Activated naive CD4-positive, alpha-beta T cell treated with anti-CD3 and anti-CD28 coated beads, Interleukin-2, amount 50 U/mL, for 24 hours (primary cell): ENCODE results near the gene IGF1R.
"Not testable (repeated sequence)": the region's sequence is repeated elsewhere in the genome, so short reads cannot be mapped to it uniquely, and the experiment has no call there.

Experiments used
- H3K27ac Mint-ChIP-seq: one replicate; pipeline ENCODE4 v1.8.0; 2021; ENCODE audit warnings: mild to moderate bottlenecking, mixed read lengths
- H3K27me3 Mint-ChIP-seq: one replicate; pipeline ENCODE4 v1.8.0; 2021; ENCODE audit warnings: mixed read lengths
- H3K36me3 Mint-ChIP-seq: one replicate; pipeline ENCODE4 v1.8.0; 2021; ENCODE audit warnings: mixed read lengths
- H3K4me1 Mint-ChIP-seq: one replicate; pipeline ENCODE4 v1.8.0; 2021; ENCODE audit warnings: mixed read lengths
- H3K4me3 Mint-ChIP-seq: one replicate; pipeline ENCODE4 v1.8.0; 2021; ENCODE audit warnings: mild to moderate bottlenecking, mixed read lengths
- H3K9me3 Mint-ChIP-seq: one replicate; pipeline ENCODE4 v1.8.0; 2021; ENCODE audit warnings: mixed read lengths

IGF1R gene

GRCh38 chr15:98994892-98995291 is 346.6 kb downstream of the IGF1R start:
- Mint-ChIP-seq H3K36me3 (peaks cover 3% of the 10 kb centered on the region), H3K27ac (no peak overlapping the region), H3K27me3 (peaks cover 2% of the 10 kb centered on the region), H3K4me3 (no peak overlapping the region), H3K4me1 (no peaks in the 10 kb centered on the region), H3K9me3 (peaks cover 11% of the 10 kb centered on the region)

DNA sequence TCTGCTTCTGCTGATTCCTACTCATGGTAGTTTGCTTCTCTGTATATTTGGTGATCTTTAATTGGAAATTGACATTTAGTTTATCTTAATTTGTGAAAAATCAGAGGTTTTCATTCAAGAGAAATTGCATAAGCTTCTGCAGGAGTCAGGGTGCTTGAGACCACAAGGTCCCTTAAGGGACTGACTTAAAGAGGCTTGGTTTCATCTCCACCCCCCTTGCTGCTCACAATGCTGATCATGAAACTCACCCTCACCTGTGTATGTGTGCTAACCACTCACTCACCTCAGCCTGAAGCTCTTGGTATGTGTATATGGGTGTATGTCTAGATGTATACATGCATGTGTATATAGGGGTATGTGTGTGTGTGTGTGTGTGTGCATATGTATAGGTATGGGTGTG is 347.8 kb downstream of the IGF1R start:
- no peaks in the 10 kb centered on the region for H3K4me1 Mint-ChIP-seq
- peaks cover 1% of the 10 kb centered on the region for H3K27me3 Mint-ChIP-seq
- H3K9me3 Mint-ChIP-seq = peaks cover 11% of the 10 kb centered on the region
- no peak overlapping the region for H3K4me3 Mint-ChIP-seq
- peaks cover 3% of the 10 kb centered on the region for H3K36me3 Mint-ChIP-seq
- no peak overlapping the region for H3K27ac Mint-ChIP-seq

DNA sequence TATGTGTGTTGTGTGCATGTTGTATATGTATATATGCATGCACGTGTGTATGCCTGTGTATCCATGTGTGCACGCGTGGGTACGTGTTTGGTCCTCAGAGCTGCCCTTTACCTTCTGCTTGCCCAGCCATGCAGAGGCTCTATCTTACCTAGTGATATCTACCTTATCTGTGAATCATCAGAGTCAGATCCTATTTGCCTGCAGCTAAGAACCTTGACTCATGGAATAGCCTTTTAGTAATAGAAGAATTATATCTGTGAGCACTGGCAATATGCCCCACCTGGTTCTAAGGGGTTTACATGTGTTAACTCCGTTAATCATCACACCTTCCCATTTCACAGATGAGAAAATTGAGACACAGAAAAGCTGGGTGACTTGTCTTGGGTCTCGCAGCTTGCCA is 348.3 kb downstream of the IGF1R start:
- no peaks in the 10 kb centered on the region for H3K4me1 Mint-ChIP-seq
- H3K27me3 Mint-ChIP-seq = peaks cover 1% of the 10 kb centered on the region

GRCh38 chr15:98997312-98997711 is 349.0 kb downstream of the IGF1R start:
- peaks cover 3% of the 10 kb centered on the region for H3K36me3 Mint-ChIP-seq
- no peak overlapping the region for H3K27ac Mint-ChIP-seq
- H3K4me3 Mint-ChIP-seq = no peak overlapping the region
- H3K9me3 Mint-ChIP-seq = peaks cover 11% of the 10 kb centered on the region
- H3K4me1 Mint-ChIP-seq = no peaks in the 10 kb centered on the region
- H3K27me3 Mint-ChIP-seq = peaks cover 1% of the 10 kb centered on the region

More for the DNA sequence above, 348.3 kb downstream of the IGF1R start:
- Mint-ChIP-seq H3K36me3 (peaks cover 3% of the 10 kb centered on the region), H3K27ac (no peak overlapping the region), H3K9me3 (peaks cover 11% of the 10 kb centered on the region), H3K4me3 (no peak overlapping the region)

DNA sequence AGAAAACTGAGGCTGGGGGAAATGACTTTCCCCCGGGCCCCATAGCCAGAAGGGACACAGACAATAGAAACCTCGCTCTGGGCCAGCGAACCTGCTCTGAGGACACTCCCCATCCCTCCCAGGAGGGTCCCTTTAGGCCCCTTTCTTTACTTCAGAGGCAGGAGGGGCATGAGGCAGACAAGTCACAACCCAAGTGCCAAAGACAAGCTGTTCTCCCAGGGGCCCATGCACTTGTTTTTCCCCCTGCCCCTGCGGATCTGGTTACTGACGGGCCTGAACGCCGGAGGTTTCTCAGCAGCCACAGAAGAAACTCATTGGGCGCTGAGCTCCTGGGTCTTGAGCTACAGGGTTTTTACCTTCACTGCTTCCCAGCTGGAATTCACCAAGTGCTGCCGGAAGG is 349.4 kb downstream of the IGF1R start:
- Mint-ChIP-seq H3K4me1 (peaks cover 1% of the 10 kb centered on the region), H3K9me3 (peaks cover 11% of the 10 kb centered on the region), H3K4me3 (no peak overlapping the region), H3K36me3 (peaks cover 3% of the 10 kb centered on the region), H3K27ac (no peak overlapping the region), H3K27me3 (peaks cover 1% of the 10 kb centered on the region)

DNA sequence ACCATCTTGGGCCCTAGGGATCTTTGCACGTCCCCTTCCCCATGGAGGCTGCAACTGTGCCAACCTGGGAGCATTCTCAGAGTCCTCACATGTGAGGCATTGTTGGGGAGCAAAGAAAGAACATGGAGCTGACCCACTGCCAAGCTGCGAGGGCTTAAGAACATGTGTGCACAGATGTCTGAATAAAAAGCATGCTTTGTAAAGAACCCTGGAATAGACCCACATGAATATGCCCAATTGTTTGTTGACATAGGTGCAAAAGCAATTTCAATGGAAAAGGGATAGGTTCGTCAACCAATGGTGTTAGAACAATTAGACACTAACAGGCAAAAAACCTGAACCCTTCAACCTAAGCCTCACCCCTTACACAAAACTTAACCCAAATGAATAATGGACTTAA is 349.9 kb downstream of the IGF1R start:
- Mint-ChIP-seq H3K27me3 (peaks cover 1% of the 10 kb centered on the region), H3K9me3 (peaks cover 11% of the 10 kb centered on the region), H3K4me3 (no peak overlapping the region), H3K36me3 (peaks cover 3% of the 10 kb centered on the region), H3K4me1 (peaks cover 4% of the 10 kb centered on the region), H3K27ac (no peak overlapping the region)

- H3K27ac Mint-ChIP-seq = no peak overlapping the region
- H3K4me1 Mint-ChIP-seq = peaks cover 4% of the 10 kb centered on the region
- H3K27me3 Mint-ChIP-seq = peaks cover 1% of the 10 kb centered on the region
- no peak overlapping the region for H3K4me3 Mint-ChIP-seq
- peaks cover 3% of the 10 kb centered on the region for H3K36me3 Mint-ChIP-seq
- peaks cover 11% of the 10 kb centered on the region for H3K9me3 Mint-ChIP-seq
Measured at GRCh38 chr15:98999233-98999632, 350.9 kb downstream of the IGF1R start.

DNA sequence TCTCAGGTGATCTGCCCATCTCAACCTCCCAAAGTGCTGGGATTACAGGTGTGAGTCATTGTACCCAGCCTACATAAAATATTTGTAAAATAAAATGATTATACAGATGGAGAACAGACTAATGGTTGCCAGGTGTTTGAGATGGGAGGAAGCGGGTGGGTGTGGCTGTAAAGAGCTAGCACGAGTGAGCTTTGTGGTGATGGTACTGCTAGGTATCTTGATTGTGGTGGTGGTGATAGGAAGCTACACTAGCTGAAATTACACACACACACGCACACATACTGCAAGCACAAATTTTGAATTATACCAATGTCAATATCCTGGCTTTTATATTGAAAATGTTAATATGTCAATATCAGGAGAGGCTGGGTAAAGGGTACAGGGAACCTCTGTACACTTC is 353.9 kb downstream of the IGF1R start:
- H3K36me3 Mint-ChIP-seq = no peaks in the 10 kb centered on the region
- H3K27me3 Mint-ChIP-seq = peaks cover 1% of the 10 kb centered on the region
- no peaks in the 10 kb centered on the region for H3K9me3 Mint-ChIP-seq
- H3K27ac Mint-ChIP-seq = no peak overlapping the region
- peaks cover 4% of the 10 kb centered on the region for H3K4me1 Mint-ChIP-seq
- H3K4me3 Mint-ChIP-seq = no peak overlapping the region

- not testable (repeated sequence) for H3K27ac Mint-ChIP-seq, H3K36me3 Mint-ChIP-seq, H3K9me3 Mint-ChIP-seq, H3K4me1 Mint-ChIP-seq, H3K4me3 Mint-ChIP-seq, H3K27me3 Mint-ChIP-seq
Measured at GRCh38 chr15:99003317-99003716, 355.0 kb downstream of the IGF1R start.

GRCh38 chr15:99004998-99005974 is 356.9 kb downstream of the IGF1R start:
- not testable (repeated sequence) for H3K27me3 Mint-ChIP-seq, H3K27ac Mint-ChIP-seq, H3K4me3 Mint-ChIP-seq, H3K36me3 Mint-ChIP-seq, H3K9me3 Mint-ChIP-seq, H3K4me1 Mint-ChIP-seq

- Mint-ChIP-seq H3K4me1 (peaks cover 4% of the 10 kb centered on the region), H3K27ac (no peak overlapping the region), H3K27me3 (peaks cover 2% of the 10 kb centered on the region), H3K36me3 (no peaks in the 10 kb centered on the region), H3K9me3 (no peaks in the 10 kb centered on the region), H3K4me3 (no peak overlapping the region)
Measured at GRCh38 chr15:99006146-99006545, 357.8 kb downstream of the IGF1R start.

DNA sequence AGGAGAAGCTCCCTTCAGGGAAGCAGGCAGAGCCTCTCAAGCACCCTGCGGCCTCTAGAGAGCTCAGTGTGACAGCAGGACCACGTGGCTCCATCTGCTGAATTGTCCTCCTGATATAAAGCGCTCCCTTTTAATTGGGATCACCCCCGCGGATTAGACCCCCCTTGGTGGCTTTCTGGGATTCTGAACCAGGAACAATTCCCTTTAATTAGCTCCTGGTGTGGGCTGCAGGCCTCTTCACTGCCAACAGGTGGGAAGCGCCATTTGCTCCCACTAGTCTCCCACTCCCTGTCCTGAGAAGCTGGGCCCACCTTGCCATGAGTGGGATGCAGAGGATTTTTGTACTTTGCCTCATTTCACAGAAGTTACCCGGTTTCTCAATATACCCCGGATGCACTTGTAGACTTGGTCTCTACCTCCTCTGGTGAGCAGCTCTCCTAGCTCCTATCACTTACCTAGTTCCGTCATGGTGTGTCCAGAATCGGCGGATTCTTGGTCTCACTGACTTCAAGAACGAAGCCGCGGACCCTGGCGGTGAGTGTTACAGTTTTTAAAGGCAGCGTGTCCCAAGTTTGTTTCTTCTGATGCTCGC is 358.7 kb downstream of the IGF1R start:
- Mint-ChIP-seq H3K4me1 (peaks cover 4% of the 10 kb centered on the region), H3K9me3 (no peaks in the 10 kb centered on the region)

GRCh38 chr15:99009741-99010330 is 361.5 kb downstream of the IGF1R start:
- H3K36me3 Mint-ChIP-seq = no peaks in the 10 kb centered on the region
- H3K9me3 Mint-ChIP-seq = no peaks in the 10 kb centered on the region

More for the DNA sequence above, 358.7 kb downstream of the IGF1R start:
- Mint-ChIP-seq H3K36me3 (no peaks in the 10 kb centered on the region), H3K27ac (no peak overlapping the region), H3K4me3 (no peak overlapping the region), H3K27me3 (peaks cover 1% of the 10 kb centered on the region)

GRCh38 chr15:99010768-99011167 is 362.4 kb downstream of the IGF1R start:
- no peak overlapping the region for H3K4me3 Mint-ChIP-seq
- peaks cover 2% of the 10 kb centered on the region for H3K4me1 Mint-ChIP-seq
- H3K27ac Mint-ChIP-seq = no peak overlapping the region
- H3K9me3 Mint-ChIP-seq = no peaks in the 10 kb centered on the region
- no peaks in the 10 kb centered on the region for H3K36me3 Mint-ChIP-seq
- peaks cover 5% of the 10 kb centered on the region for H3K27me3 Mint-ChIP-seq

More at GRCh38 chr15:99009741-99010330, 361.5 kb downstream of the IGF1R start:
- Mint-ChIP-seq H3K27me3 (peaks cover 5% of the 10 kb centered on the region), H3K4me3 (no peak overlapping the region), H3K4me1 (no peaks in the 10 kb centered on the region), H3K27ac (no peak overlapping the region)
